AG09309 (cell line): ENCODE measurements around the gene CTF1.
A peak's percentile ranks its signal among the peaks of the same experiment; 100 is the strongest.

ENCODE experiments used
- DNase-seq: peaks from one replicate; pipeline ENCODE4 v3.0.0-alpha.2; 2010; ENCODE audit warnings: low read depth
- H3K4me3 ChIP-seq: 2 replicates; pipeline ENCODE4 v1.5.1; 2011; ENCODE audit warnings: mild to moderate bottlenecking, low read depth, low read length, moderate library complexity; ENCODE audit not compliant: control insufficient read depth
- TF ChIP-seq, protein P1 (sequence below): IDR thresholded peaks from 2 replicates; pipeline ENCODE4 v1.5.1; 2011; ENCODE audit warnings: mild to moderate bottlenecking, low read depth, low read length, inconsistent platforms; ENCODE audit not compliant: insufficient read depth, control insufficient read depth; ENCODE audit errors: missing control alignments

The CTF1 gene

DNA sequence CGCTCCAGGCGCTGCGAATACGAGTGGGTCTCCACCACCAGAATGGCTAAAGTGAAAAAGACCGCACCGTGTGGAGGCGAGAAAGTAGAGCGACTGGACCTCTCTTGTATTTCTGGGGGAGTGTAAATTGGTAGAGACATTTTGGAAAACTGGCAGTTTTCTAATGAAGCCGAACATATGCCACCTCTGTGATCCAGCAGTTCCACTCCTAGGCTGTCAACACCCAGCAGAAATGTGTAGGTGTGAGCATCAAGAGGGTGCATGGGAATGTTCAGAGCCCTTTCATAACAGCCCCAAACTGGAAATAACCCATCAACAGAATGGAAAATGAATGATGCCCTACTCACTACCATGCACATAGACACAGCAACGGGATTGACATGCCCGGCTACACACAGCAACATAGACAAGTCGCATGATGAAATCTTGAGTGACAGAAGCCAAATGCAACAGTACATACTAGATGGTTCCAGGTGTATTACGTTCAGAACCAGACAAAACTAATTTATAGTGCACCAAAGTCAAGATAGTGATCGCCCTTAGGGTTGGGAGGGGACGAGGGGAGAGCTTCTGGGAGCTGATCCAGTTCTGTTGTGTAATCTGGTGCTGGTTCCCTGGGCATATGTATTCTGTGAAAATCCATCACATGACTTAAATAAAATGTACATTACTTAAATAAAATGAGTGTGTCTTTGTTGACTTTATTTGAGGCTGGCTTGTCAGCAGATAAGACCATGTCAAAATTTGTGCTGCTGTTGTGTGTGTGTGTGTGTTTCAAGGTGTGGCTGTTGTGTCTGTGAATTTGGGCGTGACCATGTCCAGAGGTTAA, 1.7 kb upstream of the CTF1 start:
- DNase-seq = no peak
- peak overlapping the region; percentile 95 for H3K4me3 ChIP-seq
- TF ChIP-seq, protein P1, sequence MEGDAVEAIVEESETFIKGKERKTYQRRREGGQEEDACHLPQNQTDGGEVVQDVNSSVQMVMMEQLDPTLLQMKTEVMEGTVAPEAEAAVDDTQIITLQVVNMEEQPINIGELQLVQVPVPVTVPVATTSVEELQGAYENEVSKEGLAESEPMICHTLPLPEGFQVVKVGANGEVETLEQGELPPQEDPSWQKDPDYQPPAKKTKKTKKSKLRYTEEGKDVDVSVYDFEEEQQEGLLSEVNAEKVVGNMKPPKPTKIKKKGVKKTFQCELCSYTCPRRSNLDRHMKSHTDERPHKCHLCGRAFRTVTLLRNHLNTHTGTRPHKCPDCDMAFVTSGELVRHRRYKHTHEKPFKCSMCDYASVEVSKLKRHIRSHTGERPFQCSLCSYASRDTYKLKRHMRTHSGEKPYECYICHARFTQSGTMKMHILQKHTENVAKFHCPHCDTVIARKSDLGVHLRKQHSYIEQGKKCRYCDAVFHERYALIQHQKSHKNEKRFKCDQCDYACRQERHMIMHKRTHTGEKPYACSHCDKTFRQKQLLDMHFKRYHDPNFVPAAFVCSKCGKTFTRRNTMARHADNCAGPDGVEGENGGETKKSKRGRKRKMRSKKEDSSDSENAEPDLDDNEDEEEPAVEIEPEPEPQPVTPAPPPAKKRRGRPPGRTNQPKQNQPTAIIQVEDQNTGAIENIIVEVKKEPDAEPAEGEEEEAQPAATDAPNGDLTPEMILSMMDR = no peak

DNA sequence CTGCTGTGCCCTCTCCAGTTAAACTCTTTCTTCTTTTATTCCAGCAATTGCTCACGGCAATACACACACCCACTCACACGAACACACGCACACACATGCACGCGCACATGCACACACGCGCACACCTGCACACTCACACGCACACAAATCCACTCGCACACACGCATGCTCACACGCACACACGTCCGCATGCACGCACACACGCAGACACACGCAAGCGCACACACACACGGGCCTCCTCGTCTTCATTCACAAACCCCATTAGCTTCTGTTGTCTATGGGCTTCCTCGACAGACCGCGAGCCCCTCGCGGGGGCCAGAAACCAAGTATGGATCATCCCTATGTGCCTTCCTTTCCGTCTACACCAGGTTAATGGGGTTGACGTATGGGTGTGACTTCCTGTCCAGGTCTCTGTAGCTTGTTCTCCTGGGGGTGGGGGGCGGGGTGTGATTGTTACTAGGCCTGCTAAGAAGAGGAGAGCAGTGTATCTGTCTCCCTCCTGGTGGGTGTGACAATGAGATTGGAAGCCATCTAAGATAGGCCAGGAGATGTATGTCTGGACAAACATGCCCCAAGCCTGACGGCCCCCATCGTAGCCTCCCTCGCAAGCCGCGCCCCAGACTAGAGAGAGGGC, 670 bp upstream of the CTF1 start:
- TF ChIP-seq, protein P1 = no peak
- DNase-seq = no peak
- peak overlapping the region; percentile 59 for H3K4me3 ChIP-seq

DNA sequence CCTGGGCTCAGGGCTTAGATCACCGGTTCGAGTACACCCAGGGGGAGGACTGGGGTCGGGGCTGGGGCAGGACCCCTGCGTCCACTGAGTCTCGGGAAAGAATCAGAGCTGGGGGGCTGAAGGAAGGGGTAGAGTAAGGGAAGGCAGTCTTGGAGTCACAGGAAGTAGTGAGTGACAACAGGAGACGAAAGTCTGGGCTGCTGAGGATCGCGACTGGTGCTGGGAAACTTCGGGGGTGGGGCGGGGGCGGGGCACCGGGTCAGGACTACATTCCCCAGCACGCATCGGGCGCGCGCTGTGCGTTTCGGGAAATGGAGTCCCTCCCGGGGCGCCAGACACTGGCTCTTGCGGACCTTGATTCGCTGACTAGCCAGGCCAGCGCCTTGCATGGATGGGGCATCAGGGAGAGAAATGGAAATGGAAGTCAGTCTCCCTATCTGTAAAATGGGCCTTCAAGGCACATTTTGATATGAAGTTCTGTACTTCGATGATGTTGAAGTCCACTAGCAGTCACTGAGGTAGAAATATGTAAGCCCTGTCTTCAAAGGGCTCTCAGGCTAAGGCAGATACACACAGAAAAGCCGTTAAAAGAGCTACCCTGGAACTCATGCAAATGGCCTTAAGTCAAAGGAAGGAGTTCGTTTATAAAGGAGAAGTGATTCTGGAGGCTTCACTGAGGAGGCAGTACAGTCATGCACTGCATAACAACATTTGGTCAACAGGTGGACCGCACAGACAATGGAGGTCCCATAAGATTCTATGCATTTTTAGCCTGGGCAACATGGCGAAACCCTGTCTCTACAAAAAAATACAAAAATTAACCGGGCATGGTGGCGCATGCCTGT, 697 bp downstream of the CTF1 start:
- TF ChIP-seq, protein P1 = no peak
- H3K4me3 ChIP-seq = peak overlapping the region; percentile 59
- peak; percentile 52 for DNase-seq

DNA sequence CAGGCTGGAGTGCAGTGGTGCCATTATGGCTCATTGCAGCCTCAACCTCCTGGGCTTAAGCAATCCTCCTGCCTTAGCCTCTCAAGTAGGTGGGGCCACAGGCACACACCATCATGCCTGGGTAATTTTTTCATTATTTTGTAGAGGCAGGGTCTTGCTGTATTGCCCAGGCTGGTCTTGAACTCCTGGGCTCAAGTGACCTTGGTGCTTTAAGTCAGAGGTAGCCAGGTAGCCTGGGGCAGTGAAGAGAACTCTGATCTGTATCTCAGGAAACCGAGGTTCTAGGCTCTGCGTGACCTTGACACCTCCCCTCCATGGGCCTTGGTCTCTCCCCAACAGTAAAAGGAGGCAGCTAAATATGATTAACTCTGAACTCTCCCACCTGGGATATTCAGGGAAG, 3.4 kb downstream of the CTF1 start:
- TF ChIP-seq, protein P1 = no peak
- no peak for DNase-seq
- H3K4me3 ChIP-seq = no peak overlapping the region

DNA sequence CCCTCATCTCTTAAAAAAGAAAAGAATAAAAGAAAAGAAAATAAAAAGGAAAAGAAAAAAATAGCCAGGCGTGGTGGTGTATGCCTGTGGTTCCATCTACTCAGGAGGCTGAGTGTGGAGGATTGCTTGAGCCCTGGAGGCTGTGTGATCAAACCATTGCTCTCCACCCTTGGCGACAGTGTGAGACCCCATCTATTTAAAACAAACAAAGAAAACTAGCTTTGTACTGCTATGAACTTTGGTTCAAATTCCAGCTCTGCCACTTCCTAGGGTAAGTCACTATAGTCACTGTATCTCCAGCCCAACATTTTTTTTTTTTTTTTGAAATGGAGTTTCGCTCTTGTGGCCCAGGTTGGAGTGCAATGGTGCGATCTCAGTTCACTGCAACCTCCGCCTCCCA, 4.2 kb downstream of the CTF1 start:
- TF ChIP-seq, protein P1 = no peak
- DNase-seq = no peak
- no peak overlapping the region for H3K4me3 ChIP-seq

DNA sequence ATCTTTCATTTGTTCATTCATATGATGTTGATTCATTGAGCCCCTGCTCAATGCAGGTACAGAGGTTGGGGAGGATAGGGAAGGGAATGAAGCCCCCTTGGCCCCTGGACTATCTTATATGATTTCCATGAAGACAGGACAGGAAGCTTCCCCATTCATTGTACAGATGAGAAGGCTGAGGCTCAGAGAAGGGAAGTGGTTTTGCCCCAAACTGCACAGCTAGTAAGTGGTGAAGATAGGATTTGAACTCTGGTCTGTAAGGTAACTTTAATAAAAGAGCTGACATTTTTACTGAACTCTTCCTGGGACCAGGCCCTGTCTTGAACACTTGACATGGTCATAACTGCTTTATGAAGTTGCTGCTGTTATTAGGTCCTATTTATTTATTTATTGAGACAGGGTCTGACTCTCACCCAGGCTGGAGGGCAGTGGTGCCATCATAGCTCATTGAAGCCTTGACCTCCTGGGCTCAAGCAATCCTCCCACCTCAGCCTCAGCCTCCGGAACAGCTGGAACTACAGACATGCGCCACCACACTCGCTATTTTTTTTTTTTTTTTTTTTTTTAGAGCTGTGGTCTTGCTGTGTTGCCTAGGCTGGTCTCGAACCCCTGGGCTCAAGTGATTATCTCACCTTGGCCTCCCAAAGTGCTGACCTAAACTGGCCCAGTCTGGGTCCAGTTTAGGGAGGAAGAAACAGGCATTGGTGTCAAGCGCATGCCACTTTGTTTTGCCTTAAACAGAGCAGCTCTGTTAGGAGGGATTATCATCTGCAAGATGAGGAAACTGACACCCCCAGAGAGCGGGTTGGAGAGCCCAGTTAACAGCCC, 5.0 kb downstream of the CTF1 start:
- no peak for DNase-seq
- TF ChIP-seq, protein P1 = no peak
- H3K4me3 ChIP-seq = peak overlapping the region; percentile 31
